GM12874 (cell line): Measurements from ENCODE around the gene OR2T8.

Experiments used
- TF ChIP-seq, protein P1 (sequence below): IDR thresholded peaks from 2 replicates; pipeline ENCODE4 v1.5.1; 2011; ENCODE audit warnings: low read depth, mild to moderate bottlenecking, control low read depth, low read length, moderate library complexity; ENCODE audit not compliant: insufficient read depth

The OR2T8 gene

DNA sequence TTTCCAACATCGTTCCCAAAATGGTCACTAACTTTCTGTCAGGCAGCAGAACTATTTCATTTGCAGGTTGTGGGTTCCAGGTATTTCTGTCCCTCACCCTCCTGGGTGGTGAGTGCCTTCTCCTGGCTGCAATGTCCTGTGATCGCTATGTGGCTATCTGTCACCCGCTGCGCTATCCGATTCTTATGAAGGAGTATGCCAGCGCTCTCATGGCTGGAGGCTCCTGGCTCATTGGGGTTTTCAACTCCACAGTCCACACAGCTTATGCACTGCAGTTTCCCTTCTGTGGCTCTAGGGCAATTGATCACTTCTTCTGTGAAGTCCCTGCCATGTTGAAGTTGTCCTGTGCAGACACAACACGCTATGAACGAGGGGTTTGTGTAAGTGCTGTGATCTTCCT is 13.9 kb downstream of the OR2T8 start:
- TF ChIP-seq, protein P1, sequence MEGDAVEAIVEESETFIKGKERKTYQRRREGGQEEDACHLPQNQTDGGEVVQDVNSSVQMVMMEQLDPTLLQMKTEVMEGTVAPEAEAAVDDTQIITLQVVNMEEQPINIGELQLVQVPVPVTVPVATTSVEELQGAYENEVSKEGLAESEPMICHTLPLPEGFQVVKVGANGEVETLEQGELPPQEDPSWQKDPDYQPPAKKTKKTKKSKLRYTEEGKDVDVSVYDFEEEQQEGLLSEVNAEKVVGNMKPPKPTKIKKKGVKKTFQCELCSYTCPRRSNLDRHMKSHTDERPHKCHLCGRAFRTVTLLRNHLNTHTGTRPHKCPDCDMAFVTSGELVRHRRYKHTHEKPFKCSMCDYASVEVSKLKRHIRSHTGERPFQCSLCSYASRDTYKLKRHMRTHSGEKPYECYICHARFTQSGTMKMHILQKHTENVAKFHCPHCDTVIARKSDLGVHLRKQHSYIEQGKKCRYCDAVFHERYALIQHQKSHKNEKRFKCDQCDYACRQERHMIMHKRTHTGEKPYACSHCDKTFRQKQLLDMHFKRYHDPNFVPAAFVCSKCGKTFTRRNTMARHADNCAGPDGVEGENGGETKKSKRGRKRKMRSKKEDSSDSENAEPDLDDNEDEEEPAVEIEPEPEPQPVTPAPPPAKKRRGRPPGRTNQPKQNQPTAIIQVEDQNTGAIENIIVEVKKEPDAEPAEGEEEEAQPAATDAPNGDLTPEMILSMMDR: no peak

DNA sequence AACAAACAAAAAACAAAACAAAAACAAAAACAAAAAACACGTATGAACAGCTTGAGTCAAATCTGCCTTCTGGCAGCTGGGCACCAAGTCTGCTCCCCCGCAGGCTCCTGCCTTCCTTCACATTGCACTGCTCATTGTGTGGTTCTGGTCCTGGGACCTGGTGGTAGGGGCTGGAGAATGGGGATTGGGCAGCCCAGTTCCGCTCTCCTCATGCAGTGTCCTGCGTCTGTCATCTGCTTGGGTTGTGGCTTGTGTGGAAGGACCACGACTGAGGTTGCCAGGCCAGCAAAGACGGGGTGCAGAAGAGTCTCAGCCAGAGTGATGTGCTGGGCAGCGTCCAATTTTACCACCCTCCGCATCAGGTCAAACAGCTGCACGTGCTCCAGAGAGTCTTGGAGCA is 15.7 kb downstream of the OR2T8 start:
- TF ChIP-seq, protein P1: no peak

DNA sequence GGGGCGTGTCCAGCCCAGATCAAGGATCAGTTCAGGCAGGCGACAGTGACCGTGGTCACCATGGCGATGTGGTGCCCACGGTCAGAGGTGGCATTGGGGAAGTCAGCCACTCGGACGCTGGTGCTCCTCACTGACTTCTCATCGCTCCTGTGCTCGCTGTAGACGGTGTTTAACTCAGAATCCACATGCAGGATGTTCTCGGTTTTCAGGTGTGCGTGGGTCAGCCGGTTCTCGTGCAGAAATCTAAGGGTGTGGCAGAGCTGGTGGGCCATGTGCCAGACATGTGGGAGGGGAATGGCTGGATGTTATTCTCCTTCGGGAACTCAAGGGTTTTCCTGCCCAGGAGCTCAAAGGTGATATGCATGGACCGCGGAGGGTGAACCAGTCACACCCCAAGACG is 16.4 kb downstream of the OR2T8 start:
- TF ChIP-seq, protein P1: no peak

DNA sequence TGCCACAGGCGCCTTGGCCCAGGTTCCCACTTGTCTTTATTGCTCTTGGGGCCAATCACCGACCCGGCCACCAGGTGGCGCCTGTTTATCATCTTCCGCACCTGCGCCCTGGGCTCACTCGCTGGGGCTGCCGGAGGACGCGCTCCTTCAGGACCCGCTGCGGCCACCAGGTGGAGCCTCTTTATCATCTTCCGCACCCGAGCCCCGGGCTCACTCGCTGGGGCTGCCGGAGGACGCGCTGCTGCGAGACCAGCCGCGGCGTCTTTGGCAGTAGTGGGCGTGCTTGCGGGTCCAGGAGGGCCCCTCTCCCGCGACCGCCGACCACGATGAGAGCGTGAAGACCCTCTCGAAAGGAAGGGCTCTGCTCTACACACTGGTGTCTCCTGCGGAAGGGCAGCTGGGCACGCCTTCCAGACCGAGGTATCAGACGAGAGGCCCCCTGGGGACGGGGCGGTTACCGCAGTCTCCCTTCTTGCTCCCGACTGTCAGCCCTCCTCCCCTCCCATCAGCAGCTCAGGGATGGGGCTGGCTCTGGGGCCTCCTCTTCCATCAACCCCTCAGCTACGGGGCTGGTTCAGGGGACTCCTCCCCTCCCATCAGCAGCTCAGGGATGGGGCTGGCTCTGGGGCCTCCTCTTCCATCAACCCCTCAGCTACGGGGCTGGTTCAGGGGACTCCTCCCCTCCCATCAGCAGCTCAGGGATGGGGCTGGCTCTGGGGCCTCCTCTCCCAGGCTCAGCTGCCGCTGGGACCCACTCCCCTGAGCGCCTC is 17.1 kb downstream of the OR2T8 start:
- TF ChIP-seq, protein P1: peak; percentile 96

DNA sequence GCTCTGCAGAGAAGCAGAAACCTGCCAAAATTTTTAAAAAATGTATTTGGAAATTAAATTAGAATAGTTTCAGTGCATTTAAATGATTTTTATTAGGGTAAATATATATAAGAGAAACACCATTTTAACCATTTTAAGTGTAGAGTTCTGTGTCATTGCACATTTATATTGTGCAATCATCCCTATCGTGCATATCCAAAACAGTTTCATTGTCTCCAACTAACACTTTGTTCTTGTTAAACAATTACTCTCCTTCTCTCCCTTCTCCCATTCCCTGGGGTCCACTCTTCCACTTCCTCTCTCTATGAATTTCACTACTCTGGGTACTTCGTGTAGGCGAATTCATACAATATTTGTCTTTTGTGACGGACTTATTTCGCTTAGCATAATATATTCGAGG is 22.6 kb downstream of the OR2T8 start:
- TF ChIP-seq, protein P1: no peak

DNA sequence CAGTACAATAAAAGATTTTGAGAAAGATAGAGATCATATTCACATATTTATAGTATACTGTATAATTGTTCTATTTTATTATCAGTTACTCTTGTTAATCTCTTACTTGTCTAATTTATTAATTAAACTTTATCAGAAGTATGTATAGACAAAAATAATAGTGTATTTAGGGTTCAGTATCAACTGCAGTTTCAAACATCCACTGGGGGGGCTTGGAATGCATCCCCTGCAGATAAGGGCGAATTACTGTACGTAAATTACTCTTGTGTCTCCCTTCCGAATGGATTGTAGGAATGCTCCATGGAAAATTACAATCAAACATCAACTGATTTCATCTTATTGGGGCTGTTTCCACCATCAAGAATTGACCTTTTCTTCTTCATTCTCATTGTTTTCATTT is 28.5 kb downstream of the OR2T8 start, which contains the start of gene OR2L8:
TSS of gene OR2L8 (plus strand) at position 301 of the 400 bp plus-strand sequence. CDS start at position 301, 0 bp downstream.
- TF ChIP-seq, protein P1: no peak

DNA sequence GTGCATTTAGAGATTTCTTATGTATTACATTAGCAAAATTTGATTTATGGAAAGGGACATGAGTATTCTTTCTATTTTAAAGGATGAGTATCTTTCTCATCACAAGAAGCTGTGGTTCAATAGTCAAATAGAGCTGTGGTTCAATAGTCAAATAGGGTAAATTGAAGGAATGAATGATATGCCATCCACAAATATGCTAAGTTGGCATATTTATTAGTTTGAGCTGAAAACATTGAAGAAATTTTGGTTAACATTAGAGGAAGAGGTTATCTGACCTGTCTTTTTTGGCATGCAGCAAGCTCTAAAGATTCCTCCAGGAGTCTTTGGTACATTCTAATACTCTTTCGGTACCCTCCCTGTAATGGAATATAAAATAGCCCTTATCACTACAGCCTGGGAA is 33.4 kb downstream of the OR2T8 start:
- TF ChIP-seq, protein P1: no peak

DNA sequence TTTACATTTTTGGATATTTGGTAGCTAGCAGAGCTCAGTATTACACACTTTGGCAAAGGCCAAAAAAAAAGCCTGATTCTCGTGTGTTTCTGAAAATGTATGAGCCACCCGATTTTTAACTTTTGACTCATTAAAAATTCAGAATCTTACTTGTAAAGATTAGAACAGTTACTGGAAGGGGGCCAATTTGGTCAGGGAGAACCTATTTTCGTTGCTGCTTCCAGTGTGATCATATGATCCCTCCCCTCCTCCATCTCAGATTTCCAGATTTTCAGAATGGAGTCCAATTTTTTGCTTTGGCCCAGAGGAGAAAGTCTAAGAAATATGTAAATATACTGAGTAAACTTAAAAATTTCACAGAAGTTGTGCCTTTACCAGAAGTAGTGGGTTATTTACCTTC is 41.7 kb downstream of the OR2T8 start:
- TF ChIP-seq, protein P1: no peak
